G401 (cell line): ENCODE results near the gene GLS. TPM values are rescaled to one million over a fixed set of nuclear protein-coding genes. Genes with fewer than 3 reads are reported as not detected.
"Not testable (repeated sequence)": the region's sequence is repeated elsewhere in the genome, so short reads cannot be mapped to it uniquely, and the experiment has no call there.

Source experiments
- DNase-seq: peaks from one replicate; pipeline ENCODE4 v3.0.0-alpha.2; 2015; ENCODE audit warnings: low spot score
- in situ Hi-C: cut with HindIII; loops from 2 replicates; pipeline ENCODE4 v1.10.0; 2016; ENCODE audit warnings: low sequenced_read_pairs, mixed read lengths
- total RNA-seq: library from RNA; depleted of rRNA; stranded (reverse); fragments of >200 nt; shearing (Covaris generic); gene quantifications from 2 replicates; pipeline ENCODE4 v1.2.3, GENCODE V29; 2014

The GLS gene
- total RNA-seq, 1 experiment from 2014 or later = 33.1 TPM

DNA sequence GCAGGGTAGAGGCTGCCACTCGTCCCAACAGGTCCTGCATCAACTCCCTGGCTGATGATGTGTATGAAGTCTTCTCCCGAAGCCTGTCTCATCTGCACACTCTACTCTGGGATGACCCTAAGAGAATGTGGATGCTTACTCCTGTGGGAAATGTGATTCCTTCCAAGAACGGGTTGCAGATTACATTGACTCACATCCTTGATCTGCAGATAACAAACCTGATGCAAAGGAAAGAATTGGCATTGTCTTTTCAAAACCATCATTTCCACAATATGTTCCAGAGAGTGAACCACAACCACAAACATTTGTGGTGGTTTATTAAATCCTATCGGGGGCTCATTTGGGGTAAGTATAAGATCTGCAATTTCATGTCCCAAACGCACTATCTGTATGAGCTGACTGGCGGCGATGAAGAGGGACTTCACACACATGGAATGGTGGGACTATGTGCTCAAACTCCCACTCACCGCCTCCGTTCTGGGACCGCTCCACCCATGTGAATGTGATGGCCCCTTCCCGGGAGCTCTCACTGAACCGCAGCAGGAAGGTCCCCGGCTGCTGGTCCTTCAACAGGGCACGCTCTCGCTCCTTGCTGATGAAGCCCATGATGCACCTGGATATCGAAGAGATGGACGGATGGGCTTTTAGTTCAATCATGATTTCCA is 97.9 kb downstream of the GLS start:
- in situ Hi-C loops = no loop called here

GRCh38 chr2:190979906-190980629 is 99.4 kb downstream of the GLS start:
- DNase-seq = no peak
- in situ Hi-C loops = no loop called here

More for the DNA sequence above, 97.9 kb downstream of the GLS start:
- DNase-seq = no peak

DNA sequence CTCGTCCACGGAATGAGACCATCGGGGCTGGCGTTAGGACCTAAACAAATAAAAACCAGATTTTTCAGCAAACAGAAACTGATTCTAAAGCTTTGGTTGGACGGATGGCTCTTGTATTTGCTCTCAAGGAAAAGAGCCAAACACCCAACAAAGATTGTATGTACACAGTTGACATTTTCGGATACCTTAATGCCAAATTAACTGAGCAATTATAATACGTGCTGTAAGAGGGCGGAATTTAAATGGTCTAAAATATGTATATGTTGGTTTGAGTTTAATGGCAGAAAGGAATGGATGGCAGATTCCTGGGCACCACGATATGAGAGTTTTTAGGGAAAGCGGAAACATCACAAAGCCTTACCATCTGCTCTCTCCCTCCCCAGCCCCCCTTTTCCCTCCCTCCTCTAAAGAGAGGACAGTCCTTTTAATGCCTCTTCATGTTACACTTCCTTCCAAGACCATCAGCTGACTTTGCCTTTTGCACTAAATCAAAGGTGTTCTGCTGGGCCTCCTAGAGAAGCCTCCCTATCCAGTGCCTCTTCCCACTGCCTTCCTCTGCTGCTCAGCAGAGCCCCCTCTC is 100.1 kb downstream of the GLS start:
- in situ Hi-C loops = no loop called here

DNA sequence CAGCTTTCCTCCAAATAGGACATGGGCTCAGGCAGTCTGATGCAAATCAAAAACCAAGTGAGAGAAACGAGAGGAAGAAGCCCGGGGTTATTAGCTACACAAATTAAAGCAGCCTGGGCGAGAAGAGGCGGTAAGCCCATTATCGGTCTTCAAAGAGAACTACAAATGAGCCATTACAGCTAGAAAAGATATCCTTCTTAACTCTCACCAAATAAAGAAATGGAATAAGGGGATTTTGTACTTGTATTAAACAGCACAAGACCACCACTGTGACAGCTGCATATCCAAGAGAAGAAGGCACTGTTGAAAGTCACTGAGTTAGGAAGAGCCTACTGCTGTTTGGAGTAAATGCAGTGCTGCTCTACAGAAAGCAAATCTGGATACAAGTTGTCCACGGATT is 100.7 kb downstream of the GLS start:
- no peak for DNase-seq
- in situ Hi-C loops = no loop called here

More for the DNA sequence above, 100.1 kb downstream of the GLS start:
- no peak for DNase-seq

DNA sequence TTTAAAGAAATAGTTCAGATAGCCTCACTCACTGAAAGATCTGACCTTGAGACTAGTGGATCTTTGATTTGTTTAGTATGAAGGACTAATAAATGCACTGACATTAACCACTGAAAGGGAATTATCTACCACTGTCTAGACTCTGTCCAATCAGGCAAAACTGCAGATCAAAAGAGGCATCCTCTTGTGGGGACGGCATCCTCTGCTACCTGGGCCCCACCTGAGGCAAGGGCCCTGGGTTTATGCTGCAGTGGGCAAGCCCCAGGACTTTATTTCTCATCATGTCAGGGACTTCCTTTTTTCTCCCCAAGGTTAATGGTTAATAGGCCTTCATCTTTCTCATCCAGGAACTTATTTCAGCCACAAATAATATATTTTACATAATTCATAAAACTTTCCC is 101.1 kb downstream of the GLS start:
- in situ Hi-C loops = no loop called here
- DNase-seq = no peak

- in situ Hi-C loops = no loop called here
- DNase-seq = no peak
Measured at GRCh38 chr2:190982262-190983034, 101.8 kb downstream of the GLS start.

DNA sequence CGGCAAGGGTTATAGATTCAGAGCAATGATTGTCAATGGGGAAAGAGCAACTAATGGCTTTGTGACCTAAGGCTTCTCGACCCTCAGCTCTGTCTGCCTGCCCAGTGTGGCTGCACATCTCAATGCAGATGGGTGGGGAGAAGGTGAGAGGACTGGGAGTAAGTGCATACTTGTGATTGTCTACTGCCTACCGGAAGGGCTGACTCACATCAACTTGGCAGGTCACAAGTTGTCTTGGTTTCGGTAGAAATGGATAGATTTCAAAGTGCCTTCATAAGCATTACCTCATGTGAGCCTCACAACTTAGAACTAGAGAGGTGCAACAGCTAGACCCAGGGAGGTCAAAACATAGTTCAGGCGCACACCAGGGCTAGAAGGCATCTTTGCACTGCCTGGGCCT is 104.0 kb downstream of the GLS start:
- in situ Hi-C loops = no loop called here
- DNase-seq = no peak

- DNase-seq = no peak
- in situ Hi-C loops = no loop called here
Measured at GRCh38 chr2:190986221-190986953, 105.8 kb downstream of the GLS start.

- in situ Hi-C loops = no loop called here
- no peak for DNase-seq
Measured at GRCh38 chr2:190987116-190987515, 106.5 kb downstream of the GLS start.

- no peak for DNase-seq
- in situ Hi-C loops = no loop called here
Measured at GRCh38 chr2:190987938-190988337, 107.3 kb downstream of the GLS start.

DNA sequence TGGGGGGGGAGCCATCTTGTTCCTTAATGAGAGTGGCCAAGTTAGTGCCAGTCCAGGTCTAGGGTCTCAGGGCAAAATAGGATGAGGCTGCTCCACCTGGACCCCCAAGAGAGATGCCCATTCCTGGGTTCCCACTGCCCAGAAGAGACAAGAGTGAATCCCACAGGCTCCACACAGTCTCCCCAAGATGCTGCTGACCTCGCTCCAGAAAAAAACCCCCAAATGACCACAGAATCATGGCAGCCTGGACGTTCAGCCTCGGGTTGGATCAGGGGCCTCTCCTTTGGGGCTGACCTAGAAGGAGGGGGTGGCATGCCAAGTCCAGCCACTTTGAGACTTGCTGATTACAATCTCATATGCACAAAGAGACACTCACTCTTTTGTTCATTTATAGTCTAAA is 108.3 kb downstream of the GLS start:
- in situ Hi-C loops = no loop called here
- DNase-seq = no peak

GRCh38 chr2:190990132-190990531 is 109.5 kb downstream of the GLS start:
- in situ Hi-C loops = no loop called here

GRCh38 chr2:190993292-190993643 is 112.6 kb downstream of the GLS start:
- in situ Hi-C loops = no loop called here
- no peak for DNase-seq

More at GRCh38 chr2:190990132-190990531, 109.5 kb downstream of the GLS start:
- DNase-seq = no peak

DNA sequence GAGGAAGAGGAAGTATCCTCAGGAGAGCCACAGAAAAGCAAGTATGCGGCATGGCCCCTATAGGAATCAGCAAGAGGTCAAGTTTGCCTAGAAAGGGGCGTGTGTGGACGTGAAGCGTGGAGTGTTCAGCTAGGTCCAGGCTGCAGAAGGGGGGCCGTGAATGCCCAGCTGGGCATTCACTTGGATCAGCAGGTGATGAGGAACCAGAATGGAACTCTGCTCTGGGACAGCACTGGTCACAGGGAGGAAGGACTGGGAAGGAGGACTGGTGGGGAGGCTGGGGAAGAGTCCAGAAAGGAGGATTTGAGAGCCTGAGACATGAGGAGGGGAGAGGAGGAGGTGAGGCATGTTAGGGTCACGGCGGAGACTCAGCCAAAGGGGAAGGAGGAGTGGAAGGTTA is 113.5 kb downstream of the GLS start:
- no peak for DNase-seq
- in situ Hi-C loops = no loop called here

DNA sequence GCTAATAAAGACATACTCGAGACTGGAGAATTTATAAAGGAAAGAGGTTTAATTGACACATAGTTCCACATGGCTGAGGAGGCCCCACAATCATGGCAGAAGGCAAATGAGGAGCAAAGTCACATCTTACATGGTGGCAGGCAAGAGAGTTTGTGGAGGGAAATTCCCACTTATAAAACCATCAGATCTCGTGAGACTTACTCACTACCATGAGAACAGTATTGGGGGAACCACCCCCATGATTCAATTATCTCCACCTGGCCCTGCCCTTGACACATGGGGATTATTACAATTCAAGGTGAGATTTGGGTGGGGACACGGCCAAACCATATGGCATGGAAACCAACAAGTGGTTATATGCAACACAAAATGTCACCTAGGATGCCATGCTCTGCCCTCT is 114.7 kb downstream of the GLS start:
- DNase-seq, in situ Hi-C loops: not testable (repeated sequence)

- peak; percentile 11 for DNase-seq
Measured at GRCh38 chr2:190996338-190996946, 115.8 kb downstream of the GLS start.

DNA sequence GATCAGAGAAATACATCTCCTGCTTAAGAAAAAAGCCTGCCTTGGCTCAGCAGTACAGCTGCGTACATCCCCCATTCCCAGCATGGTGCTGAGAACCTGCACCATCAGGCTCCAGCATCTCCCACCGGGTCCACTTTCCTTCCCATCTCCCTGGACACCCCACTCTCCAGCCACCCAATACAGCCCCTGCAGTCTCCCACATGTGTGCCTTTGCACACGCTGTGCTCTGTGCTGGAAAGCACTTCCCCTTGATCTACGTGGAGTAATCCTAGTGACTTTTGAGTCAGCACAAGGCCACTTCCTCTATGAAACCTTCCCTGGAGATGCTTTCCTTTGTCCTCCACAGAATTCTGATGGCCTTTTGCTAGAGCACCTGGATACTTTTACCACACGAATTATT is 116.3 kb downstream of the GLS start:
- in situ Hi-C loops = no loop called here
- DNase-seq = no peak

More at GRCh38 chr2:190996338-190996946, 115.8 kb downstream of the GLS start:
- in situ Hi-C loops = no loop called here

DNA sequence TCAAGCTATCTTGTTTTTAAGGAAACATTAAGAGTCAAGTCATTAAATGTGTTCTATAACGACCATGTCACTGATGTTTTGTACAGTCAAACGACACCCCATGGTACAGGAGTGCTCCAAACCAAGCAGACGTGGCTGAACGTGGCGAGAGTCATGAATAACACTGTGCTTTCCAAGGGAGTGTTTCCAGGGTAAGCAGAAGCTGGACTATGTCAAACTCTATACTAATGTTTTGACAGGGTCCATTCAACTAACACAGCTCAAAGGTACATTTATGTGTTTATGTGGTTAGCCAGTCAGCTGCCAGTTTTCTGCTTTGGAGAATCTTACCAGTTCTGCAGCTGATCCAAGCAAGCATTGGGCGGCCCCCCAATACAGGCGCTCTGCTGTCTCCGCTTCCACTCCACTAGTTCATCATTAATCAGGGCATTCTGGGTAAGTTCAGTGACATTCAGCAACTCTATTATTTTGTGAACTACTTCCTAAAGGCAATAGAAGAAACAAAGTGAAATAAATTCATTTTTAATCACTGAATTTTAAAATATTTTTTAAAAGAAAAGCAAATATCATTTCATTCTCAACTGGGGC is 117.0 kb downstream of the GLS start:
- no peak for DNase-seq
- in situ Hi-C loops = no loop called here
